ENCODE results near the gene SIK3.

The SIK3 gene

DNA sequence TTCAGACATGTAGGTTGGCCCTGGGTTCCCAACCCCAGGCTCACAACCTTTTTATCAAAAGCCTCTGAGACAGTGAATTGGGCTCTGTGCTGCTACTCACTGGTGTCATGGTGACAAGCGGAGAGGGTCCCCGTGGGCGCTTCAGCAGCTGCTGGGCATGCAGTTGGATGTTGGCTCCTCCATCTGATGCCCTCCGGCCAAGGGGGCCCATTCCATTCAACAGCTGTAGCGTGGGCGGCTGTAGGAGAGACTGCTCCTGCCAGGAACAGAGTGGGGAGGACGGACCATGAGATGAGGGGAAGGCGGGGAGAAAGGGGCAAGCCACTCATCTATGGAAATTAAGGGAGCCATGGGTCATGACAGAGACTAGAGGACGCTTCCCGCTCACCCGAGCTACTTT, 224.8 kb downstream of the SIK3 start:
- TF ChIP-seq, protein P1, sequence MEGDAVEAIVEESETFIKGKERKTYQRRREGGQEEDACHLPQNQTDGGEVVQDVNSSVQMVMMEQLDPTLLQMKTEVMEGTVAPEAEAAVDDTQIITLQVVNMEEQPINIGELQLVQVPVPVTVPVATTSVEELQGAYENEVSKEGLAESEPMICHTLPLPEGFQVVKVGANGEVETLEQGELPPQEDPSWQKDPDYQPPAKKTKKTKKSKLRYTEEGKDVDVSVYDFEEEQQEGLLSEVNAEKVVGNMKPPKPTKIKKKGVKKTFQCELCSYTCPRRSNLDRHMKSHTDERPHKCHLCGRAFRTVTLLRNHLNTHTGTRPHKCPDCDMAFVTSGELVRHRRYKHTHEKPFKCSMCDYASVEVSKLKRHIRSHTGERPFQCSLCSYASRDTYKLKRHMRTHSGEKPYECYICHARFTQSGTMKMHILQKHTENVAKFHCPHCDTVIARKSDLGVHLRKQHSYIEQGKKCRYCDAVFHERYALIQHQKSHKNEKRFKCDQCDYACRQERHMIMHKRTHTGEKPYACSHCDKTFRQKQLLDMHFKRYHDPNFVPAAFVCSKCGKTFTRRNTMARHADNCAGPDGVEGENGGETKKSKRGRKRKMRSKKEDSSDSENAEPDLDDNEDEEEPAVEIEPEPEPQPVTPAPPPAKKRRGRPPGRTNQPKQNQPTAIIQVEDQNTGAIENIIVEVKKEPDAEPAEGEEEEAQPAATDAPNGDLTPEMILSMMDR (IDR thresholded peaks at IDR 0.05): no peak

DNA sequence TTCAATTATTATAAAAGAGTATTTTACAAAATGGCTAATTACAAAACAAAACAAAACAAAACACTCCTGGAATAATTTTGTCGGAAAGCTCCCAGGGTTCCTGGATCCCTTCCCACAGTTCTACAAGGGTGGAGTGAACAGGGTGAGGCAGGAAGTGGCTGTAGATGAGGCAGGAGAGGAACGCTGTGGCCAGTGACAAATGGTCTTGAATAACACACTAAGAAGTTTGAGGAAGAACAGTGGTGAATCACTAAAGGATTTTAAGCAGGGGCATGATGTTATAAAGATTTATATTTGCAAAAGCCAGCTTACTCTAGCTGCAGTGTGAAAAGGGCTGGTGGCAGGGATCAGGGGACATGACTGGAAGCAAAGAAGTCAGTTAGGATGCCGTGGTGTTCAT, 227.0 kb downstream of the SIK3 start:
- TF ChIP-seq, protein P1 (IDR thresholded peaks at IDR 0.05): no peak

DNA sequence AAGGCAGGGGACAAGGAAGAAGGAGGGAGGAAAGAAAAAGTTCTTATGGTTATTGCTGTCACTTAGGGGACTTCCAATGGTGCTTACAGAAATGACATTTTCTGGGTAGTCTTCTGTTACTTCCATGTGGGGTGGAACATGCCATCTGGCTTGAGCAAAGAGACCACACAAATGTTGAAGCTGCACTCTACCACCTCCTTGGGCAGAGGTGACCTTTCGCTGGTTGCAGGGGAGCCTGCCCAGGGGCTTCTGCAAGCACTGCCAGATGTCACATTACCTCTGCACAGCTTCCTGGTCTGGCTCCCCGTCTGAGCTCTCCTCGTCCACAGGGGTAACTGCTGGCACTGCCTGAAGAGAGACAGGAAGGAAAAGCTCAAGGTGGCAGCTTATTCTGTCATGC, 228.2 kb downstream of the SIK3 start:
- TF ChIP-seq, protein P1 (IDR thresholded peaks at IDR 0.05): no peak

DNA sequence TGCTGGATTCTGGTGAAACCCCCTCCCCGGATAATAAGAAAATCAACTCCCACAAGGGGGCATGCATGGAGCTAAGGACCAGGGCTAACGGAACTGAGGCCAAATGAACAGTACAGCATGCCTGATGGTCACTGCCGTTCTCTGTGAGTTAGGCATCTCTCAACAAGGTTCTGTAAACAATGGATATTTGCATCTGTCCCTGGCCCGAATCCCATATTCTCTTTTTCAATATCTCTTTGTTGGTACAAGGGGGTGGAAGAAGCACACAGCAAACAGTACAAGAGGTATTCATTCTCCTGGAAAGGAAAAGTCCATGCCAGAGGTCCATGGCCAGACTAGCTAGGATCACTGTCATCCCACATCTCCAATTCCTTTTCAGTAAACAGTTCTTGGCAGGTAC, 228.6 kb downstream of the SIK3 start:
- TF ChIP-seq, protein P1 (IDR thresholded peaks at IDR 0.05): no peak

DNA sequence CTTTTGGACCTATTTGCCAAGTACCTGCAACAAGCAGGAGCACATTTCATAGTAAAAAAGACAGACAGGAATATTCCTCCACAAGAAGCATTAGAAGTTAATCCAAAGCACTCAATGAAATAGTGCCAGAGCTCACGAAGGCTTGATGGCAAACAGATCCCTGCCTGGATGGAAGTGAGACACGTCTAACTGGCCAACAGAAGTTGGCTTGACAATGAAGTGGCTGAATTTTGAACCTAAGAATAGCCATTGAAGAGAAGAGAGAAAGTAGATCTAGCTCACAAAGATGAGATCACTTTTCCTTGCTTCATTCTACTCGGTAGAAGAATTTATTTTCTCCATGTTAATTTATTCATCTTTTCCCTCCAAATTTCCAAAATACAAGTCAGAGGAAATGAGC, 230.2 kb downstream of the SIK3 start:
- TF ChIP-seq, protein P1 (IDR thresholded peaks at IDR 0.05): no peak

DNA sequence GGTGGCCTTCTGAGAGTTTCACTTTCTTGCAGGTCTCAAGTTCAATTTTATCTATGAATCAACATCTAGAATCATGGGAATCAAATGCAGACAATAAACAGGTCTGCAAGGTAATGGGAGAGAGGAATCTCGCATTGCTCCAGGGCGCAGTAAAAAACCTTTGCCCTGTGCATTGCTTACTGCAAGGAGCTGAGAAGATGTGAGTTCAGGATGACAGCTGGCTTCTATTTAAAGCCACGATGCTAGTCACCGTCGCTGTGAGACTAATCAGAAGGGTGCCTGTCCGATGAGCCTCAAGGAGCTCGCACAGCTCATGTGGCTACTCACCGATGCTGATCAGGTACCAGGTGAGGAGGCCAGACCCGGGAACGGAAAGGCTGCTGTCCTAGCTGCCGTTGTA, 230.6 kb downstream of the SIK3 start:
- TF ChIP-seq, protein P1 (IDR thresholded peaks at IDR 0.05): no peak

DNA sequence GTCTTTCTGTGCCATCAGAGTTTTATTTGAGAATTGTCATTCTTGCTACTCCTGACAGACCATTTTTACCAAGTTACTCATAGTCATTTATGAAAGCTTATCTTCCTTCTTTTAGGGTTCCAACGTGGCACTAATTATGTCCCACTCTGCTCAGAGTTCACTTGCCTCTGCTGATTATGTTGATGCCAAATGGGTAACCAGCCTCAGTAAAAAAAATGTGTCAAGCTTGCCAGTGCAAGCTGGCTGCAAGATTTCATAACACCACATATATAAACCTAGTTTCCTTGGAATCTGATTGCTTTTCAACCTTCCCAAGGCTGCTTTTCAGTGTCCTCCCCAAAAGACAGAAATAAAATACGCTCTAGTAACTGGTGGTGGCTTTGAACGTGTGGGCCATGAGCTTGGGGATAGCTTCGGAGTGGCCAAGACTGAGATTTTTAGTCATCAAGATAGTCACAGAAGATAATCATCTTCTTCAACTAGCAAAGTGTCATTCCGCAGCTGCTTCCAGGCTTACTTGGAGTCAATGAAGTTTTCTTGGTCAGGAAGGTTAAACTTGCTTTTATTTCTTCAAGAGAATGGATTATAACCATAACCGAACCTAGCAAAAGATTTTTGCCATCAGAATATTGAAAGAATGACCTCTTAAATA, 231.3 kb downstream of the SIK3 start:
- TF ChIP-seq, protein P1 (IDR thresholded peaks at IDR 0.05): no peak

DNA sequence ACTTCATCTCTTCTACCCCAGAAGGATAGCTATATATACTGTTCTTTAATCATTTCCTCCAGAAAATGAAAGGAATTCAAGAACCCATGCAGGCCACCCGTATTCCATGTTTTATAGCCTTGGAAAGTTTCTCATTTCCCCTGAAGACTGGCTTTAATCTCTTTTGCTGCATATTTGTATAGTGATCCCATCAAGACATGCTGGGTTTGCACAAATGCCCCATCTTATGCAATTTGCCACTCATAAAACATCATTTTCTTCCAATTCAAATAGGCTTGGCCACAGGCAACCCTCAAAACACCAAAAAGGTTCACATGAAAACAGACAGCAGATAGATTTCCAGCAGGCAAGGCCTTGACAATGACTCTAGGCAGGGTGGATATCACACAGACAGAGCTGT, 232.5 kb downstream of the SIK3 start:
- TF ChIP-seq, protein P1 (IDR thresholded peaks at IDR 0.05): no peak
